Activated CD8-positive, alpha-beta memory T cell treated with anti-CD3 and anti-CD28 coated beads, Interleukin-2, amount 50 U/mL, for 48 hours (primary cell): ENCODE data around the gene SIL1.
"Not testable (repeated sequence)": the region's sequence is repeated elsewhere in the genome, so short reads cannot be mapped to it uniquely, and the experiment has no call there.

Experiments used
- DNase-seq: peaks from one replicate; pipeline ENCODE4 v3.0.0-alpha.2; 2020

SIL1 gene

GRCh38 chr5:139100825-139101224 lies 97.3 kb downstream of the SIL1 start:
- no peak for DNase-seq

- DNase-seq: no peak
Measured at GRCh38 chr5:139094154-139095131, 103.7 kb downstream of the SIL1 start.

GRCh38 chr5:139092741-139093343 lies 105.3 kb downstream of the SIL1 start:
- no peak for DNase-seq

- DNase-seq: no peak
Measured at GRCh38 chr5:139091439-139092156, 106.6 kb downstream of the SIL1 start.

GRCh38 chr5:139090581-139090980 lies 107.6 kb downstream of the SIL1 start:
- DNase-seq: no peak

GRCh38 chr5:139088024-139088423 lies 110.1 kb downstream of the SIL1 start:
- no peak for DNase-seq

- DNase-seq: no peak
Measured at GRCh38 chr5:139082813-139083498, 115.2 kb downstream of the SIL1 start.

GRCh38 chr5:139079991-139080610 lies 118.1 kb downstream of the SIL1 start:
- DNase-seq: no peak

GRCh38 chr5:139079225-139079990 lies 118.8 kb downstream of the SIL1 start:
- no peak for DNase-seq

GRCh38 chr5:139078345-139078744 lies 119.8 kb downstream of the SIL1 start:
- no peak for DNase-seq

GRCh38 chr5:139077899-139078298 lies 120.3 kb downstream of the SIL1 start:
- DNase-seq: no peak

GRCh38 chr5:139076111-139076510 lies 122.1 kb downstream of the SIL1 start:
- DNase-seq: no peak

GRCh38 chr5:139075066-139076050 lies 122.8 kb downstream of the SIL1 start:
- no peak for DNase-seq

- DNase-seq: not testable (repeated sequence)
Measured at GRCh38 chr5:139073956-139074355, 124.2 kb downstream of the SIL1 start.

GRCh38 chr5:139068494-139069151 lies 129.5 kb downstream of the SIL1 start:
- DNase-seq: no peak

- no peak for DNase-seq
Measured at GRCh38 chr5:139068060-139068459, 130.1 kb downstream of the SIL1 start.

GRCh38 chr5:139065306-139065705 lies 132.9 kb downstream of the SIL1 start:
- no peak for DNase-seq

GRCh38 chr5:139064613-139065012 lies 133.6 kb downstream of the SIL1 start:
- DNase-seq: no peak

- no peak for DNase-seq
Measured at GRCh38 chr5:139063664-139064054, 134.5 kb downstream of the SIL1 start.
